Measurements from ENCODE around the gene CCT8L2.

GRCh38 chr22:16586170-16586569, 6.4 kb downstream of the CCT8L2 start:
- TF ChIP-seq CTCF (IDR thresholded peaks at IDR 0.05) (no peak), POLR2A (IDR thresholded peaks at IDR 0.05) (no peak)

Measured in esophagus squamous epithelium (tissue), 4 donors.